HG03354 (cell line): Measurements from ENCODE around the gene TSPAN32.

Experiments
- ATAC-seq: cut with Tn5 transposase; IDR thresholded peaks from one replicate; pipeline ENCODE4 v1.9.1; 2021; ENCODE audit warnings: mild to moderate bottlenecking; ENCODE audit not compliant: unreplicated experiment, poor library complexity, severe bottlenecking

The TSPAN32 gene

DNA sequence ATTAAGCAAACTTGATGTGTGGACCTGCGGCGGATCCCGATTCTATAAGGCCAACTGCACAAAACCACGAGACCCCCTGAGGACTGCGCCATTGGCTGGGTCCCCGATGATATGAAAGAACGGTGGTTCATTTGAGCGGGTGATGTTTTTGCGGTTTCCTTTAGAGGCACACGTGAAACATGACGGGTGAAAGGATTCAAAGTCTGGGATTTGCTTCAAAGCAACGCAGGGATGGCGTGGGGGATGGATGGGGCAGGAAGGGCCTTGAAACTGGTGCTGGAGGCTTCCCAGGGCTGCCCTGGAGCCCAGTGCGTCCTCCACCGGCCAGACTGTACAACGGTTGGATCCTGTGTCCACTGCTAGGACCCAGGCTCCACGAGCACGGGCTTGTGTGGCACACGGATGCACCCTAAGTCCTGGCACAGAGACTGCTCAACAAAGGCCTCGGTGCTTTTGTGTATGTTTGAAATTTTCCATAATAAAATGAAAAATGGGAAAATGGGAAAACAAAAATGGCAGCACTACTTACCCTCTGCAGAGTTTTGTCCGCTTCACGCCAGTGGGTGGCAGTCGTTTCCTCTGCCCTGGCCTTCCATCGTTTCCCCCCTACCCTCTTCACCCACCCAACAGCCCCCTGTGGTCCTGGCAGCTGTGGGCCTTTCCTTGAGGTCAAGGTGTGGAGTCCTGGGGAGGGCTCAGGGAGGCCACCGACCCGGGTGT lies 35.1 kb upstream of the TSPAN32 start:
- ATAC-seq, result no peak

- ATAC-seq, result no peak
These were observed 34.4 kb upstream of the TSPAN32 start for GRCh38 chr11:2267306-2267850.

DNA sequence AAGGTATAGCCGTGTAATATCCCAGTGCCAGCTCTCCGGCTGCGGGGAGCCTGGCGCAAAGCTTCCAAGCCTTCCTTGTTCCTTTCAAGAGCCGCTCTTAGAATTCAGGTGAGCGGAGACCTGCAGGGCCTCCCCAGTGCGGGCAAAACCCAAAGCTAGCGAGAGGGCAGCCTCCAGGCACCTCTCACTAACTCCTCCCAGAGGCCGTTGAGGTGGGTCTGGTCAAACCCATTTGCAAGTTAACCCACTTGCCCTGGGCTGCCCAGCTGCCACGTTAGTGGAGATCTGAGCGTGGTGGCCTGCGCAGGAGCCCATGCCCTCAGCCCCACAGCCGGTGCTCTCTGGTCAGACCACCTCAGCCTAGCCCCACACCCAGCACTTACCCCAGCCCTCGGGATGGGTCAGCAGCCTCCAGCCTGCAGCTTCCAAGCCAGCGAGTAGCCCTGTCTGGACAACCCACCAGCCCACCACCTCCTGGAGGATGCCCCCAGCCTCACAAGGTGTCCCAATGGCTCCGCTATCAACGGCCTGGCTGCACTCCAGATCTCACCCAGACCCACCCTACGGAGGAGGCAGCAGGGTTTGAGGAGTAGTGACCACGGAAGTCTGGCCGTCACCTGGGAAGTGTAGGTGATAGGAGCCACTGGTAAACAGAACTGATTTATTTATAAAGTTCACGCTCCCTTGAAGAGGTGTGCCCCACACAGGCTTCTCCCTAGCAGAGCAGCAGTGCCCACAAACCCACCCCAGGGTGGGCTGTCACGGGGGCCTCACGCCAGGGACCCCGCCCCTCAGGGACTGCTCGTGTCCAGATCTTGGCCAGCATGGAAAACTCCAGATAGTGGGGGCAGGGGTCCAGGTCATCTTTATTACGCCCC lies 33.7 kb upstream of the TSPAN32 start:
- ATAC-seq, result no peak

- ATAC-seq, result no peak
These were observed 32.8 kb upstream of the TSPAN32 start for GRCh38 chr11:2268729-2269600.

DNA sequence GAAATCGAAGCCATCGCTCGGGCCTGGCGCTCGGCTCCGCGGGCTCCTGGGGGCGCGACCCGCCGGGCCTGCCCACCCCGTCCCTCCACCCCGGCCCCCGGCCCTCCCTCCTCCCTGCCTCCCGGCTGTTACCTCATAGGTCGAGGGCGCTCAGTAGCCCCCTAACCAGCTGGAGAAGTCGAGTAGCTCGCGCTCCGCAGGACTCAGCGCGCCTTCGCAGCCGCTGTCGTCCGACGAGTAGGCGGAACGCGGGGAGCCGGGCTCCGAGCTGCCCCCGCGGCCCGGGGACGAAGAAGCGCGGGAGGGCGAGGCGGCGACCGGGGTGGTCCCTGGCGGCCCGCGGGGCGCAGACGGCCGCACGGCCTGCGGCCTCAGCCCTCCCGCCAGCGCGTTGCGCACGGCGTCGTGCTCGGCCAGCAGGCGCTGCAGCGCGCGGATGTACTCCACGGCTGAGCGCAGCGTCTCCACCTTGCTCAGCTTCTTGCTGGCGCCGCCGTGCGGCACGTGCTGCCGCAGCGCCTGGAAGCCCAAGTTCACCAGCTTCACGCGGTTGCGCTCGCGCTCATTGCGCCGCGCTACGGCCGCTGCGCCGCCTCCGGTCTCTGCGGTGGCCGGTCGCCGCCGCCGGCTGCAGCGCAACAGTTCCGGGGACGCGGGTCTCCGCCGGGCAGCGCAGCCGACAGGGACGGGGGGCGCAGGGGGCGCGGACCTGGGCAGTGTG lies 32.1 kb upstream of the TSPAN32 start:
- ATAC-seq, result no peak

DNA sequence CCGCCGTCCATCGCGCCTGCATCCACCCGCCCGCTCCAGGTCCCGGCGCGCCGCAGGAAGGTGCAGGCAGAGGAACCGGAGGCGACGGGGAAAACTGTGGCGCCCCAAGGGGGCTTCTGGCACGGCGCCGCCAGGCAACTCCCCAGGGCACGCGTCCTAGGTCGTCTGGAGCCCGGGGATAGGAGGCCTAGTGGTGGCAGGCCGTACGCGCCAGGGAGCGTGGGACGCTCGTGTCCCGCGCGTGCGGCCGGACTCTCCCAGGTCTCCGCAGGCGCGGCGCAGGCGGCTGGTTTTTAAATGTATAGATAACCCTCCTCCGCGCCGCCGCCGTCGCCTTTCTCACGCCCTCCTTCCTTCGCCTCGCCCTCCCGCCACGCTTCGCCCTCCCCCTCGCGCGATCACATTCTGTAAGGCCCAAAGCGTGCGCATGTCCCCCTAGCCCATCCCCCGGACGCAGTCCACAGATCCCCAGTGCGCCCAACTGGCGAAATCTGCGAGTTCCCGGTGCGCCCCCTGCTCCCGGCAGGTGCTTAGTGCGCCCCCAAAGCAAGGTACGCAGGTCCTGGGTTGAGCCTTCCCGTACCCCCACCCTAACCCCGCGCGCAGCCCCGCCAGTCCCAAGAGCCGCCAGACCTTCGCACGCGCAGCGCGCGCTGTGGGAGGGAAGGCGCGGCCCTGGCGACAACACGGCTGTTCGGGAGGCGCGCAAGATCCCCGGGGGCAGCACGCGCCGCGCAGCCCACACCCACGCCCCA lies 31.3 kb upstream of the TSPAN32 start, which contains the start of gene ASCL2:
Gene ASCL2 (minus strand): TSS at position 267 of the 755 bp plus-strand sequence. CDS start 256 bp downstream, at position 11.
- ATAC-seq, result no peak

- no peak for ATAC-seq
These were observed 30.8 kb upstream of the TSPAN32 start for GRCh38 chr11:2271077-2271326.

- no peak for ATAC-seq
These were observed 30.2 kb upstream of the TSPAN32 start for GRCh38 chr11:2271327-2272227.

GRCh38 chr11:2272228-2272945 lies 29.4 kb upstream of the TSPAN32 start:
- no peak for ATAC-seq

- ATAC-seq, result no peak
These were observed 28.9 kb upstream of the TSPAN32 start for GRCh38 chr11:2272946-2273280.

DNA sequence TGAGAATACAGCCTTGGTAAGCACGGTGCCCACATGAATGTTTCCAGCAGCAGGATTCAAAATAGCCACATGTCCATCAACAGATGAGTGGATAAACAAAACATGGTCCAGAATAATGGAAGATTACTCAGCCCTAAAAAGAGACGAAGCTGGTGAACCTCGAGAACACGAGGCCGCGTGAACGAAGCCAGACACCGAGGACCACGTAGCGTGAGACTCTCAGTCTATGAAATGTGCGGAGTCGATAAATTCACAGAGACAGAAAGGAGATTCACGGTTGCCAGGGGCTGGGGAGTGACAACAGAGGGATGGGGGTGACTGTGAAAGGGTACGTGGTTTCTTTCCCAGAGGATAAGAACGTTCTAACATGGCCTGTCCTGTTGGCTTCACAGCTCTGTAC lies 28.5 kb upstream of the TSPAN32 start:
- no peak for ATAC-seq

DNA sequence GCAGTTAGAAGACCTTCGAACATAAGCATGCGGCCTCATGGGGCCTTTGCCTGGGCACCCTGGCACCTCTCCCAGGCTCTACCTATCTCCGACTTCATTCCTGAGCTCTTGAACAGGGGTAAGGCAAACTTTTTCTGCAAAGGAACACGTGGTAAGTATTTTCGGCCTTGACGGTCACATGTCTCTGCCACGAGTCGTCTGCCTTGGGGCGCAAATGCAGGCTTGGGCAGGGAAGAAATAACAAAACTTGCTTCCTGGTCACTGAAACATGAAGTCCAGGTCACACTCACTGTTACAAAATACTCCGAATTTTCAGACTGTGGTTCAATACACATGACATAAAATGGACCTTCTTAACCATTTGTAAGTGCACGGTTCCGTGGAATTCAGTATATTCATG lies 28.0 kb upstream of the TSPAN32 start:
- ATAC-seq, result no peak

DNA sequence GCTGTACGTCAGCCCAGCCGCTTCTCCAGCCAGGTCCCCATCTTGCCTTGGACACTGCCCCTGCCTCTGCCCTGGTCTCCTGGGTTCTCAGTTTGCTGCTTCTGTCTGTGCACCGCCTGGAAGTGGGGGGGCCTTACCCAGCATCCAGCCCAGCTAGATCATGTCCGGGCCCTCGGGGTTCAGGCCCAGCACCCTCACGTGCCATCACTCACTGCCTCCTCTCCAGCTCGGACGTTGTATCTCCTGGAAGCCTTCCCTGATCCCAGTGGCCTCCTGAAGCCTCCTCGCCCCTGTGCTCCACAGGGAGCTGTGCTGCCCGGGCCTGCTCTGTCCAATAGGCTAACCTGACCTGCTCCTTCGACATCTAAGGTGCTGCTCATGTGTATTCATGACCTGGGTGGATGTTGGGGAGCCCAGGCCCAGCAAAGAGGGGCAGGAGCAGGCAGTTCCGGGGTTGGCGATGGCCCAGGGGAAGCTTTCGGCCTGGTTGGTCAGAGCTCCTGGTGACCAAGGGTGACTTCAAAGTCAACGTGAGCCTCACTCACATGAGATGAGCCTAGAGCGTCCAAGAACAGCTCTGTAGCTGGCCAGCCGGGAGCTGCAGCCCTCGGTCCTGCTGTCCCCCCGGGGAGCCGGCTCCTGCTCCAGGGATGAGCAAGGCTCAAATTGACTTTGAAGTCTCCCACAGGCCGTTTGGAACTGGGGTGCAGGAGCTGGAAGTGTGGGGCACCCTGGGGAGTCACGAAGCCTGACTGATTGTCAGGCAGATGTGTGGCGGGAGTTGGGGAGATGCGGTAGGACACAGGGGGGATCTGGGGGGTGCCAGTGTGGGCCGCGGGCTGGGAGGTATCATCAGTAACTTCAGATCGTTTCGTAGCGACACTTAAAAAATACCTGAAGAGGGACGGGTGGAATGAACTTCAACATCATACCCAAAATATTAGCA lies 26.2 kb upstream of the TSPAN32 start:
- no peak for ATAC-seq

DNA sequence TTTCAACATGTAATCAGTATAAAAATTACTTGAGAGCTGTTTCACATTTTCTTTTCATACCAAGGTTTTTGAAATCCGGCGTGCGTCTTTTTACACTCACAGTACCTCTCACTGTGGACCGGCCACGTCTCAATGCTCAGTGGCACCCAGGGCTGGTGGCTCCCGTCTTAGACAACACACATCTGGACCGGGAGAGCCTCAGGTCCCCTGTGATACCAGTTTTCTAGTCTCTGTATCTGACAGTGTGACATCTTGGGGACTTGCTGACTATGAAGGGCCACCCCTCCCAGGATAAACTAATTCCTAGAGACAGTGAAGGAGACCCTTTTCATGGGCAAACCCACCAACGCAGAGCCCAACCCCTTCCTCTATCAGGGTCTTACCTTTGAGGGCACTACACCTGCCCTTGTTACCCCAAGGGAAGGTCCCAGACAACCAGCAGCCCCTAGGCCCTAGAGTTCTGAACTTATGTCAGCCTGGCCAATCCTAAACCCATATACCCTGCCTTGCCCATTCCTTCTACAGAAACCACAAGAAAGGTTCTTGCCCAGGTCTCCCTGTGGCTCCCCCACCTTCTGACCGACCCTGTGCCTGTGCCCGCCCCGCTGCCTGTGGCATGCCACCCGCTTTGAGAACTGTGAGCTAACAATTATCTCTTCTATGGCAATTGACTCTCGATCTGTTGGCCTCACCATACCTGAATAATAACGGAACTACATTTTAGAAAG lies 25.4 kb upstream of the TSPAN32 start:
- ATAC-seq, result no peak

- no peak for ATAC-seq
These were observed 24.8 kb upstream of the TSPAN32 start for GRCh38 chr11:2277008-2277346.
